ENCODE results near the gene FCHO2. TPM values are rescaled to one million over a fixed set of nuclear protein-coding genes. Genes with fewer than 3 reads are reported as not detected.

Gene FCHO2
- total RNA-seq, 4 donors from 2014 or later = 24.9 to 37.5 (median 30.7) TPM

DNA sequence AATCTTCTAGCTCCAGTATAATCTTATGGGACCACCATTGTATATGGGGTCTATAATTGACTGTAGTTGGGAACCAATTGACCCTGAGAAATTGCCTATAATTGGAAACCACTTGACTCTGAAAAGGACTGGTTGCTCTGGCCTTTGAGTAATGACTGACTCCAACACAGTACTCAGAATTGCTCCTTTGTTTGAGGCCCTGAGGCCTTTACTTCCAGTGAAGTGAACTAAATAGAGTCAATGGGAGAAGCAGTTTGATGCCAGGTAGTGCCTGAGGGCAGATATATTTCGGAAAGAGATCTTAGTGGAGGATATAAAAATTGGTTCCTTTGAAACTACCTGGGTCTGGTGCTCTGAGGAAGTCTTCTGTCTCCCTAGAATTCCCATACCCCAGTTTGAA, 148.5 kb downstream of the FCHO2 start:
- Histone ChIP-seq H3K9me3 (peaks cover 0 to 12% (median 3%) of the 10 kb centered on the region in 4 donors), H3K27ac (no peak overlapping the region), H3K4me1 (no peaks in the 10 kb centered on the region), H3K4me3 (no peak overlapping the region), H3K36me3 (no peaks in the 10 kb centered on the region), H3K27me3 (no peaks in the 10 kb centered on the region)
- 73 to 77% methylated on average over 1 of the region's 1 CpG for WGBS, 2 donors
- TF ChIP-seq, protein P1, sequence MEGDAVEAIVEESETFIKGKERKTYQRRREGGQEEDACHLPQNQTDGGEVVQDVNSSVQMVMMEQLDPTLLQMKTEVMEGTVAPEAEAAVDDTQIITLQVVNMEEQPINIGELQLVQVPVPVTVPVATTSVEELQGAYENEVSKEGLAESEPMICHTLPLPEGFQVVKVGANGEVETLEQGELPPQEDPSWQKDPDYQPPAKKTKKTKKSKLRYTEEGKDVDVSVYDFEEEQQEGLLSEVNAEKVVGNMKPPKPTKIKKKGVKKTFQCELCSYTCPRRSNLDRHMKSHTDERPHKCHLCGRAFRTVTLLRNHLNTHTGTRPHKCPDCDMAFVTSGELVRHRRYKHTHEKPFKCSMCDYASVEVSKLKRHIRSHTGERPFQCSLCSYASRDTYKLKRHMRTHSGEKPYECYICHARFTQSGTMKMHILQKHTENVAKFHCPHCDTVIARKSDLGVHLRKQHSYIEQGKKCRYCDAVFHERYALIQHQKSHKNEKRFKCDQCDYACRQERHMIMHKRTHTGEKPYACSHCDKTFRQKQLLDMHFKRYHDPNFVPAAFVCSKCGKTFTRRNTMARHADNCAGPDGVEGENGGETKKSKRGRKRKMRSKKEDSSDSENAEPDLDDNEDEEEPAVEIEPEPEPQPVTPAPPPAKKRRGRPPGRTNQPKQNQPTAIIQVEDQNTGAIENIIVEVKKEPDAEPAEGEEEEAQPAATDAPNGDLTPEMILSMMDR (IDR thresholded peaks at IDR 0.05) = no peak
- no peak for DNase-seq (ENCODE audit: low spot score in 2 of 2)

DNA sequence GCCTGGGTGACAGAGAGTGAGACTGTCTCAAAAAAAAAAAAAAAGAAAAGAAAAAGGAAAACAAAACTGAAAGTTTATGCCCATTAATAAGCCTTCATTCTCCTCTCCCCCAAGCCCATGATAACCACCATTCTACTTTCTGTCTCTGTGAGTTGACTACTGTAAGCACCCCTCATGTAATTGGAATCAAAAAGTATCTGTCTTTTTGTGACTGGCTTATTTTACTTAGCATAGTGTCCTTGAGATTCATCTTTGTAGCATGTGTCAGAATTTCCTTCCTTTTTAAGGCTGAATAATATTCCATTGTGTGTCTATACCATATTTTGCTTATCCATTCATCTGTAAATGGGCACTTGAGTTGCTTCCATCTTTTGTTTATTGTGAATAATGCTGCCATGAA, 150.5 kb downstream of the FCHO2 start:
- Histone ChIP-seq H3K27ac (no peak overlapping the region), H3K27me3 (no peaks in the 10 kb centered on the region), H3K4me3 (no peak overlapping the region), H3K9me3 (peaks cover 0 to 12% (median 3%) of the 10 kb centered on the region in 4 donors), H3K36me3 (no peaks in the 10 kb centered on the region), H3K4me1 (no peaks in the 10 kb centered on the region)
- DNase-seq (ENCODE audit: low spot score in 2 of 2) = no peak
- TF ChIP-seq POLR2A (IDR thresholded peaks at IDR 0.05) (no peak), EP300 (IDR thresholded peaks at IDR 0.05) (no peak)
- TF ChIP-seq, protein P1 (IDR thresholded peaks at IDR 0.05) = no peak

DNA sequence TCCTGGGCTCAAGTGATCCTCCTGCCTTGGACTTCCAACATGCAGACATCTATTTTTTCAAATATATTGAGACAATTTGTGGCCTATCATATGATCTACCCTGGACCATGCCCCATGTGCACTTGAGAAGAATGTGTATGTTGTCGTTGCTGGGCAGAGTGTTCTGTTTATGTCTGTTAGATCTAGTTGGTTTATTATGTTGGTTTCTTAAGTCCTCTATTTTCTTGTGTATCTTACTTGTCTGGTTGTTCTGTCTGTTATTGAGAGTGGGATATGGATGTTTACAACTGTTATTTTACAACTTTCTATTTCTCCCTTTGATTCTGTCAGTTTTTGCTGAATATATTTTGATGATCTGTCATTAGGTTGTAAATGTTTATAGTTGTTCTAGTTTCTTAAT, 154.3 kb downstream of the FCHO2 start:
- TF ChIP-seq EP300 (IDR thresholded peaks at IDR 0.05) (no peak), POLR2A (IDR thresholded peaks at IDR 0.05) (no peak)
- TF ChIP-seq, protein P1 (IDR thresholded peaks at IDR 0.05) = no peak
- WGBS, 2 donors = 66 to 78% methylated on average over 1 of the region's 1 CpG
- Histone ChIP-seq H3K4me1 (no peaks in the 10 kb centered on the region), H3K27ac (no peak overlapping the region), H3K36me3 (no peaks in the 10 kb centered on the region), H3K27me3 (no peaks in the 10 kb centered on the region), H3K4me3 (no peak overlapping the region), H3K9me3 (peaks cover 0 to 12% (median 3%) of the 10 kb centered on the region in 4 donors)
- DNase-seq (ENCODE audit: low spot score in 2 of 2) = no peak

DNA sequence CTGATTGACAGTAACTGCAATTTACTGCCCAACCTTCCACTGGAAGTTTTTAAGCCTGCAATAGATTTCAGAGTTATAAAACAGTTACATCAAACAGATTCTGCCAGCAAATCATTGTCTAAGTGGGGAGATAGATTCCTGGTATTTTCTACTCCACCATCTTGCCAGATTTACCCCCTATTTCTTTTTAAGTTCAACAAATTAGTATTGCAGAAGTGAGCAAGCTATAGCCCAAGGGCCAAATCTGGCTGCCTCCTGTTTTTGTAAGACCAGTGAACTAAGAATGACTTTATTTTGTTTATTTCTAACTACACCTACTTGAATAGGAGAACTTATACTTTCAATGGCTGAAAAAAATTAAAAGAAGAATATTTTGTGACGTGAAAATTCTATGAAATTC, 155.7 kb downstream of the FCHO2 start:
- no peaks in the 10 kb centered on the region for H3K27me3 ChIP-seq
- H3K9me3 ChIP-seq = peaks cover 0 to 12% (median 3%) of the 10 kb centered on the region in 4 donors
- DNase-seq (ENCODE audit: low spot score in 2 of 2) = no peak
- H3K4me3 ChIP-seq = no peak overlapping the region
- WGBS, 2 donors = 79 to 82% methylated on average over 1 of the region's 1 CpG
- TF ChIP-seq EP300 (IDR thresholded peaks at IDR 0.05) = no peak
- TF ChIP-seq, protein P1 (IDR thresholded peaks at IDR 0.05) = no peak
- TF ChIP-seq POLR2A (IDR thresholded peaks at IDR 0.05) = no peak
- H3K36me3 ChIP-seq = no peaks in the 10 kb centered on the region
- no peaks in the 10 kb centered on the region for H3K4me1 ChIP-seq
- H3K27ac ChIP-seq = no peak overlapping the region

DNA sequence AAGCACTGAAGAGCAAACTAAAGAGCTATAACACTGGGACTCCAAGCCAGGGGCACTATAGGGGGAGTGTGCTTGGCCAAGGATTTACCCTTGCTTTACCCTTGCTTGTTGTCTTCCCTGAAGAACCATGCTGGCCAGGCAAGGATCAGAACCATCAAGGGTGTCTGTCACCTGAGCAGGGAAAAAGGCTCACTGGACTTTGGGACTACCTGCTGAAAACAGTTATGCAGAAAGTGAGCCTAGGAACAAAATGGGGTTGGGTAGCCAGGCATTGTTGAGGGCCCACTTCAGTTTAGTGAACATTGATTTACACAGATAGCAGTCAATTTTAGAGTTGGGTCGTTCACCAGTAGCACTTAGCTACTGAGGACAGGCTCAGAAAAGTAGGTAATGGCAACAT, 156.5 kb downstream of the FCHO2 start:
- Histone ChIP-seq H3K4me3 (no peak overlapping the region), H3K9me3 (peaks cover 0 to 14% (median 3%) of the 10 kb centered on the region in 4 donors), H3K27me3 (peaks cover 0 to 3% of the 10 kb centered on the region in 2 donors), H3K36me3 (no peaks in the 10 kb centered on the region), H3K27ac (no peak overlapping the region), H3K4me1 (no peaks in the 10 kb centered on the region)
- TF ChIP-seq POLR2A (IDR thresholded peaks at IDR 0.05) (no peak), EP300 (IDR thresholded peaks at IDR 0.05) (no peak)
- TF ChIP-seq, protein P1 (IDR thresholded peaks at IDR 0.05) = no peak
- 79 to 95% methylated on average over 1 of the region's 1 CpG for WGBS, 2 donors
- no peak for DNase-seq (ENCODE audit: low spot score in 2 of 2)

Measured in tibial nerve (tissue), 4 donors.